GM06990 (cell line): ENCODE measurements around the gene CLUH.

Source experiments
- DNase-seq: peaks from one replicate; pipeline ENCODE4 v3.0.0-alpha.2; 2011; ENCODE audit not compliant: insufficient read length; ENCODE audit errors: extremely low read depth
- H3K27me3 ChIP-seq: replicated peaks from 2 replicates; pipeline ENCODE4 v1.6.0; 2011; ENCODE audit warnings: low read length; ENCODE audit not compliant: control insufficient read depth, insufficient read depth
- H3K36me3 ChIP-seq: 2 replicates; pipeline ENCODE4 v1.5.1; 2011; ENCODE audit warnings: low read length; ENCODE audit not compliant: control insufficient read depth, insufficient read depth
- H3K4me3 ChIP-seq: replicated peaks from 2 replicates; pipeline ENCODE4 v1.5.1; 2011; ENCODE audit warnings: low read depth, mild to moderate bottlenecking, control low read depth, low read length
- TF ChIP-seq, protein P1 (sequence below): IDR thresholded peaks from 2 replicates; pipeline ENCODE4 v1.5.1; 2011; ENCODE audit warnings: low read length, control low read depth, mild to moderate bottlenecking, inconsistent platforms; ENCODE audit not compliant: insufficient read depth, poor library complexity, severe bottlenecking

CLUH gene

DNA sequence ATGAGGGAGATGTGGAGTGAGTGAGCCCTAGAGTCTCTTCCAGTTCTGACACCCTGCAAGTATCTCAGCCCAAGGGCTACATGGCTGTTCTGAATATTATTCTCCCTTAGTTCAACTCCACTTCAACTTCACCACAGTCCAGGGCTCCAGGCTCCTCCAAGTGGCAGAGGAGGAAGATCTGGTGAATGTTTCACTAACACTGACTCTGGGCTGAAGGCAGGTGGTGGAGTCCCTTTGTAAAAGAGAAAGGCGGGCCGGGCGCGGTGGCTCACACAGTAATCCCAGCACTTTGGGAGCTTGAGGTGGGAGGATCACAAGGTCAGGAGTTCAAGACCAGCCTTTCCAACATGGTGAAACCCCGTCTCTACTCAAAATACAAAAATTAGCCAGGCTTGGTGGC, 24.3 kb upstream of the CLUH start:
- TF ChIP-seq, protein P1, sequence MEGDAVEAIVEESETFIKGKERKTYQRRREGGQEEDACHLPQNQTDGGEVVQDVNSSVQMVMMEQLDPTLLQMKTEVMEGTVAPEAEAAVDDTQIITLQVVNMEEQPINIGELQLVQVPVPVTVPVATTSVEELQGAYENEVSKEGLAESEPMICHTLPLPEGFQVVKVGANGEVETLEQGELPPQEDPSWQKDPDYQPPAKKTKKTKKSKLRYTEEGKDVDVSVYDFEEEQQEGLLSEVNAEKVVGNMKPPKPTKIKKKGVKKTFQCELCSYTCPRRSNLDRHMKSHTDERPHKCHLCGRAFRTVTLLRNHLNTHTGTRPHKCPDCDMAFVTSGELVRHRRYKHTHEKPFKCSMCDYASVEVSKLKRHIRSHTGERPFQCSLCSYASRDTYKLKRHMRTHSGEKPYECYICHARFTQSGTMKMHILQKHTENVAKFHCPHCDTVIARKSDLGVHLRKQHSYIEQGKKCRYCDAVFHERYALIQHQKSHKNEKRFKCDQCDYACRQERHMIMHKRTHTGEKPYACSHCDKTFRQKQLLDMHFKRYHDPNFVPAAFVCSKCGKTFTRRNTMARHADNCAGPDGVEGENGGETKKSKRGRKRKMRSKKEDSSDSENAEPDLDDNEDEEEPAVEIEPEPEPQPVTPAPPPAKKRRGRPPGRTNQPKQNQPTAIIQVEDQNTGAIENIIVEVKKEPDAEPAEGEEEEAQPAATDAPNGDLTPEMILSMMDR: no peak
- H3K36me3 ChIP-seq: no peaks in the 10 kb centered on the region
- DNase-seq: no peak
- H3K27me3 ChIP-seq: no peaks in the 10 kb centered on the region
- H3K4me3 ChIP-seq: no peak overlapping the region

DNA sequence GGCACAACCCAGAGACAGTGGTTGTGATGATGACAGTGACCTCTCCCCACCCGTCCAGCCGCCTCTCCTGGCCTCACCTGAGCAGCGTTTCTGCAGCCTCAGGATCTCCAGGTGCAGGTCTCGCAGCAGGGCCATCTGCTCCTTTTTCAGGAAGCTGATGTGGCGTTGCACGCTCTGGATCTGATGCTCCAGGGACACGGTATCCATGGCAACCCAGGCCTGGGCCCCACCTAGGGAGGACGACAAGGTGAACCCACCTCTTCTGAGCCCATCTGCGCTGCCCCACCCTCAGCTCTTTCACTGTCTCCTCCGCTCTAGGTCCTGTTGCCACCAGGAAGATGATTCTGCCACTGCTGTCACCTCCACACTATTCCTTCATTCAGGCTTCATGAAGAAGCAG, 23.4 kb upstream of the CLUH start:
- Histone ChIP-seq H3K4me3 (no peak overlapping the region), H3K27me3 (no peaks in the 10 kb centered on the region), H3K36me3 (no peaks in the 10 kb centered on the region)
- TF ChIP-seq, protein P1: no peak
- no peak for DNase-seq

DNA sequence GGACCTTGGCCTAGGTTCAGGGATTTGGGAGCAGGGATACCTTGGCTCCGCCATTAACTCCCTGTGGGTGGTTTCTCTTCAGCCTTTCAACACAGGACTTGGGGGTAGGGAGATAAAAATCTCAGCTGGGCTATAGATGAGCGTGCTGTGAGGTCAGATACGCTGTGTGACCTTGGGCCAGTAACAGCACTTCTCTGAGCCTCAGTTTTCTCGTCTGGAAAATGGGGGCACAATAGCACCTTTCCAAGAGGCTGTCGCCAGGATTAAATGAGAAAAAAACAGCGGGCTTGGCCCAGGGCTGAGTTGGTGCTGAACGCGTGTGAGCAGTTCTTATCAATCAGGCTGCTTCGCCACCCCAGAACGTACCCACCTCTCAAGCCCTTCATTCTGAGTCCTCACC, 20.2 kb upstream of the CLUH start:
- no peak for DNase-seq
- Histone ChIP-seq H3K36me3 (no peaks in the 10 kb centered on the region), H3K4me3 (no peak overlapping the region), H3K27me3 (no peaks in the 10 kb centered on the region)
- TF ChIP-seq, protein P1: no peak

DNA sequence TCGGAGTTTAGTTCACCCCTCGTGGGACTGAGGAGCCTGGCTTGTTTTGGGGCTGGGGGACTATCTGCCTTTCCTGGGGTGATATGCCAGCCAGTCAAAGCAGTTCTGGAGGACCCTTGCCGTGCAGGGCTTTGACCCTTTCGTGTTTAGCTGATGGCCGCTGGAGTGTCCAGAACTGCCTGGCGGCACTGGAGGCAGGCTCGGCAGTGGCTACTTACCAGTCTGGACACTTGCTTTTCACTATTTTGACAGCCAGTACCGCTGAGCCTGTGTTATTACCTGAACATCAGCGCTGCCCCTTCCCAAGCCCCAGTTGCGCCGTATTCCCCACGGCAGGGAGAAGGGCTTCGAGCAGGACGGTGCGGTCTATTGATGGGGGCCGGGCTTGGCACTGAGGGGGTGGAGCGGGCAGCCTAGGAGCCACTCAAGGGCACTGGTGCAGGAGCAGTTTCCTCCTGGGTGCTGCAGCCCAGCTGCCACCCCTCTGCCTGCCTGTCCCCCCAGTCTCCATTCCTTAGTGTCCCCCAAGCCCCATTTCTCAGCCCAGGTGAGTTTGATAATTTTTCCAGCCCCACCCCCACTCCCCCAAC, 19.3 kb upstream of the CLUH start:
- DNase-seq: no peak
- TF ChIP-seq, protein P1: no peak
- Histone ChIP-seq H3K36me3 (no peaks in the 10 kb centered on the region), H3K27me3 (no peaks in the 10 kb centered on the region), H3K4me3 (no peak overlapping the region)

DNA sequence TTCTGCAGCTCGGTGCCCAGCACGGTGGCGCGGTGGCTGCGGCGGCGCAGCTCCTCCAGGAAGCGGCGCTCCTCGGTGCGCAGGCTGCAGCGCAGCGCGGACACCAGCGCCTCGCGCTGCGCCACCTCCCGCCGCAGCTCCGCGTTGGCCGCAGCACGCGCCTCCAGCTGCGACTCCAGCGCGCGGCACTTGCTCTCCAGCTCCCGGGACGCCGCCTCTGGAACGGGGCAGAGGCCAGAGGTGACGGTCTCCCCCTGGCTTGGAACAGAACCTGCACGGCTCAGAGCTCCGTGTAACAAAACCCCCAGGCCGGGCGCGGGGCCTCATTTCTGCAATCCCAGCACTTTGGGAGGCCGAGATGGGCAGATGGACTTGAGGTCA, 13.2 kb upstream of the CLUH start:
- Histone ChIP-seq H3K36me3 (no peaks in the 10 kb centered on the region), H3K27me3 (no peaks in the 10 kb centered on the region; the same call in 1 of the 2 replicates), H3K4me3 (no peak overlapping the region)
- peak; percentile 53 for DNase-seq
- TF ChIP-seq, protein P1: no peak
